ENCODE data around the gene ARIH2. TPM values are rescaled to one million over a fixed set of nuclear protein-coding genes. Genes with fewer than 3 reads are reported as not detected.

ARIH2 gene
- polyA plus RNA-seq, 1 donor from 2014 or later = 153 TPM

DNA sequence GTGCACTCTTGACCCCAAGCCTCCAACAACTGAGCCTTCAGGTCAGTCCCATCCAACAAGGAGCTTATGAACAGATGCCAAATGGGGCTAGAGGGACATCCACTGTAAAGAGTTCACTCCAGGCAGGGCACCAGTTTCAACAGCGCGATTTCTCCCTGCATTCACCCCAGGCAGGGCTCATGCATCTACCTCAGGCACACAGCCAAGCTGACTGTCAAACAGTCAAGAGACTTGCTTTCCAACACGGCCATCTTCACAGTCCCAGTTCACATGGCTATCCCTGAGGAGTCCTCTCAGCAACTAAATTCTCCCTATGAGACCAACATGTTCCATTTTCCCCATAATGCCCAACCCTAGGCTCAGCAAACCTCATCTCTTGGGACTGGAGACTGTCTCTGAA lies 37.6 kb upstream of the ARIH2 start:
- H3K36me3 ChIP-seq (ENCODE audit: insufficient read depth, low read length) = no peaks in the 10 kb centered on the region
- H3K9me2 ChIP-seq (ENCODE audit: insufficient read depth, low read length) = no peaks in the 10 kb centered on the region

GRCh38 chr3:48881652-48882114 lies 37.0 kb upstream of the ARIH2 start:
- Histone ChIP-seq H3K9me3 (ENCODE audit: low read length) (no peaks in the 10 kb centered on the region), H3K36me3 (ENCODE audit: insufficient read depth, low read length) (no peaks in the 10 kb centered on the region), H3K9ac (ENCODE audit: low read length) (no peak overlapping the region), H3K27ac (ENCODE audit: low read length) (no peak overlapping the region), H3K27me3 (ENCODE audit: insufficient read depth, low read depth, low read length) (no peaks in the 10 kb centered on the region), H3K4me2 (ENCODE audit: low read length) (no peak overlapping the region), H3K79me2 (replicated peaks; ENCODE audit: insufficient read depth, low read length) (no peaks in the 10 kb centered on the region), H3F3A (ENCODE audit: insufficient read depth, low read length, poor library complexity, severe bottlenecking) (no peaks in the 10 kb centered on the region), H3K4me3 (ENCODE audit: low read length) (no peak overlapping the region), H3K9me2 (ENCODE audit: insufficient read depth, low read length) (no peaks in the 10 kb centered on the region), H4K20me1 (ENCODE audit: insufficient read depth) (no peaks in the 10 kb centered on the region), H2AFZ (ENCODE audit: low read depth, low read length) (no peak overlapping the region)
- no peak for TF ChIP-seq POLR2AphosphoS5 (IDR thresholded peaks at IDR 0.05)
- no peak for TF ChIP-seq CTCF (IDR thresholded peaks at IDR 0.05; ENCODE audit: poor library complexity, severe bottlenecking)
- TF ChIP-seq EZH2 (IDR thresholded peaks at IDR 0.05; ENCODE audit: borderline replicate concordance, insufficient read depth, low read length, poor library complexity, severe bottlenecking) = no peak
- no peak for TF ChIP-seq MXI1 (conservative IDR thresholded peaks at IDR 0.05; ENCODE audit: poor library complexity, severe bottlenecking)
- no peak for TF ChIP-seq REST (IDR thresholded peaks at IDR 0.05; ENCODE audit: borderline replicate concordance)

More for the DNA sequence above, 37.6 kb upstream of the ARIH2 start:
- Histone ChIP-seq H3F3A (ENCODE audit: insufficient read depth, low read length, poor library complexity, severe bottlenecking) (no peaks in the 10 kb centered on the region), H2AFZ (ENCODE audit: low read depth, low read length) (no peak overlapping the region), H3K4me3 (ENCODE audit: low read length) (no peak overlapping the region), H3K9me3 (ENCODE audit: low read length) (no peaks in the 10 kb centered on the region), H3K27ac (ENCODE audit: low read length) (no peak overlapping the region), H3K79me2 (replicated peaks; ENCODE audit: insufficient read depth, low read length) (no peaks in the 10 kb centered on the region), H3K4me2 (ENCODE audit: low read length) (no peak overlapping the region), H3K9ac (ENCODE audit: low read length) (no peak overlapping the region), H3K27me3 (ENCODE audit: insufficient read depth, low read depth, low read length) (no peaks in the 10 kb centered on the region), H4K20me1 (ENCODE audit: insufficient read depth) (no peaks in the 10 kb centered on the region)
- no peak for TF ChIP-seq MXI1 (conservative IDR thresholded peaks at IDR 0.05; ENCODE audit: poor library complexity, severe bottlenecking)
- TF ChIP-seq EP300 (conservative IDR thresholded peaks at IDR 0.05; ENCODE audit: poor library complexity, severe bottlenecking) = no peak
- TF ChIP-seq REST (IDR thresholded peaks at IDR 0.05; ENCODE audit: borderline replicate concordance) = no peak
- TF ChIP-seq TAF1 (IDR thresholded peaks at IDR 0.05; ENCODE audit: low read depth) = no peak
- TF ChIP-seq POLR2AphosphoS5 (IDR thresholded peaks at IDR 0.05) = no peak
- TF ChIP-seq CTCF (IDR thresholded peaks at IDR 0.05; ENCODE audit: poor library complexity, severe bottlenecking) = no peak
- TF ChIP-seq SMC3 (conservative IDR thresholded peaks at IDR 0.05; ENCODE audit: poor library complexity) = no peak
- TF ChIP-seq EZH2 (IDR thresholded peaks at IDR 0.05; ENCODE audit: borderline replicate concordance, insufficient read depth, low read length, poor library complexity, severe bottlenecking) = no peak
- TF ChIP-seq RAD21 (conservative IDR thresholded peaks at IDR 0.05) = no peak
